Hematopoietic multipotent progenitor cell treated with erythropoietin and hydrocortisone succinate and interleukin-3 and kit ligand, for 17 days (in vitro differentiated cells): Measurements from ENCODE around the gene ZAR1.
"Not testable (repeated sequence)": the region's sequence is repeated elsewhere in the genome, so short reads cannot be mapped to it uniquely, and the experiment has no call there.

Experiments
- DNase-seq: peaks from one replicate; pipeline ENCODE4 v3.0.0-alpha.2; 2015; ENCODE audit warnings: low spot score

ZAR1 gene, protein sequence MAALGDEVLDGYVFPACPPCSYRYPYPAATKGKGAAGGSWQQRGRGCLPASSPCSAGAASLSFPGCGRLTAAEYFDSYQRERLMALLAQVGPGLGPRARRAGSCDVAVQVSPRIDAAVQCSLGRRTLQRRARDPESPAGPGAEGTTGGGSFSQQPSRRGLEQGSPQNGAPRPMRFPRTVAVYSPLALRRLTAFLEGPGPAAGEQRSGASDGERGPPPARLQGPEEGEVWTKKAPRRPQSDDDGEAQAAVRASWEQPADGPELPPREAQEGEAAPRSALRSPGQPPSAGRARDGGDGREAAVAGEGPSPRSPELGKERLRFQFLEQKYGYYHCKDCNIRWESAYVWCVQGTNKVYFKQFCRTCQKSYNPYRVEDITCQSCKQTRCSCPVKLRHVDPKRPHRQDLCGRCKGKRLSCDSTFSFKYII

DNA sequence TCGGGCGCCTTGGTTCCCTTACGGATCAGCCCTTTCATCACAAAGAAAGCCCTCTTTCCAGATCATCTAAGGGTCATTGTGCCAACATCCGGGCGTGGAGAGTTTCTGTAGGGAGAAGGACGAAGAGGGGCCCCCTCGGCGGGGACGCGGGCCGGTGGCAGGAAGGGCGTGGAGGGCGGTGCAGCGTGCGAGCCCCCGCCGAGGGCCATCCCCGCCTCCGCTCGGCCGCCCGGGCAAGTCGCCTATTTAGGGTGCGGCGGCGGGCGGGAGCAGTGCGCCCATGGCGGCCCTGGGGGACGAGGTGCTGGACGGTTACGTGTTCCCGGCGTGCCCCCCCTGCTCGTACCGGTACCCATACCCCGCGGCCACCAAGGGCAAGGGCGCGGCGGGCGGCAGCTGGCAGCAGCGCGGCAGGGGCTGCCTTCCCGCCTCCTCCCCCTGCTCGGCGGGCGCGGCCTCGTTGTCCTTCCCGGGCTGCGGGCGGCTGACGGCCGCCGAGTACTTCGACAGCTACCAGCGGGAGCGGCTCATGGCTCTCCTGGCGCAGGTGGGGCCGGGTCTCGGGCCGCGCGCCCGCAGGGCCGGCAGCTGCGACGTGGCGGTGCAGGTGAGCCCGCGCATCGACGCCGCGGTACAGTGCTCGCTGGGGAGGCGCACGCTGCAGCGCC, at the start of gene ZAR1:
Gene ZAR1 (plus strand): TSS at position 241 of the 668 bp plus-strand sequence. CDS start 40 bp downstream, at position 281.
- no peak for DNase-seq

- DNase-seq, result not testable (repeated sequence)
These were observed 49.1 kb upstream of the ZAR1 start for GRCh38 chr4:48440914-48441313.

- DNase-seq, result peak; percentile 34
These were observed 44.3 kb upstream of the ZAR1 start for GRCh38 chr4:48445704-48446103.

DNA sequence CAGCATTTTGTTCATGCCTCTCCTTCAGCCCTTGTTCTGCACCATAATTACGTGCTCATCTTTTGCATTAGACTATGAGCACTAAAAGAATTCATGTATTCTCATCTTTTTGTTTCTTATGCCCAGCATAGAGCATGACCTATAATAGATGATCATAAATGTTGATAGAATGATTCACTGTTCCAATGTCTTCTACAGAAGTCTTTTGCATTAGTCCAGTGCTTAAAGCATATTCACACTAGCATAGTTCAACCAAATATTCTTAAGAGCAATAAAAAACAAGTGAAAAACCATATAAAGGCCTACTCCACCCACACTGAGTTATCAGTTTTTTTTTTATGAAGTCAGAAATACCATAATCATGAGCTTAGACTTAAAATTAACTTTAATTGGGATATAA, 43.4 kb upstream of the ZAR1 start:
- DNase-seq, result no peak

GRCh38 chr4:48449151-48449550, 40.9 kb upstream of the ZAR1 start:
- DNase-seq, result no peak

GRCh38 chr4:48450740-48451139, 39.3 kb upstream of the ZAR1 start:
- no peak for DNase-seq

DNA sequence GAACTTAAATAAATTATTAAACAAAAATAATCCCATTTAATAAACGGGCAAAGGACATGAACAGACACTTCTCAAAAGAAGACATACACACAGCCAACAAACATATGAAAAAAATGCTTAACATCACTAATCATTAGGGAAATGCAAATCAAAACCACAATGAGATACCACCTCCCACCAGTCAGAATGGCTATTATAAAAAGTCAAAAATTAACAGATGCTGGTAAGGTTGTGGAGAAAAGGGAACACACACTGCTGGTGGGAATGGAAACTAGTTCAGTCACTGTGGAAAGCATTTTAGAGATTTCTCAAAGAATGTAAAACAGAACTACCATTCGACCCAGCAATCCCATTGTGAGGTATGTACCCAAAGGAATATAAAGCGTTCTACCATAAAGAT, 38.4 kb upstream of the ZAR1 start:
- DNase-seq, result not testable (repeated sequence)

DNA sequence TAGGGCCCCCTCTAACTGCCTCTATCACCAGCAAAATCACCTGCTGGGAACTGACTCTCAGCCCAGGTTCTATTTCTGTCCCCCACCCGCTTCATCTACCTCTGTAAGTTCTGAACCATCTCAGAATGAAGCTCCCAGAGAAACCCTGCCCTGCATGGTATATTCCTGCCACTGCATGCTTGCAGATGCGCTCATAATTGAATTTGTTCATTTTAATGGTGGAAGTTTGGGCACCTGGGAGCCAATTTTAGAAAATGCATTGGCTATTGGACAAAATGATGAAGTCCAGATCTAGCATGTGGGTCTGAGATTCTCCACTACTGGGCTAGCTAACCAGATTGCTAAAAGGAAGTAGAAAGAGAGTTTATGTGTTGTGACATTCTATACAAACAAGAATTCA, 35.5 kb upstream of the ZAR1 start:
- no peak for DNase-seq

DNA sequence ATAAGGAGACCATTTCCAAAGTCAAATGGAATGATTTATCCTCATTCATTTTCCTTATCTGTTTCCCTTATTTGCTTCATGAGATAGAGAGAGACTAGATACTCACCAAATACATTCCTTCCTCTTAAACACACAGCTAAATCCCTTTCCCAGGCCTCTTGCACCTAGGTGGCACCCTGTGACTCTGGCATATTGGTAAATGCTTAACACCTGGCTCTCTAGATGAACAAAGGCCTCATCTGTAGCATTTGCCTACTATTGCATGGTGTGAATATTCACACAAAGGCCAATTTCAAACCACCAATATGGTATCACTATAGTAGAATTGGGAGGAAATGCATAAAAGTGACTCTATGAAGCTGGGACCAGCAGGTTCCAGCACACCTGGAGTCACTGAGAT, 29.1 kb upstream of the ZAR1 start:
- no peak for DNase-seq

- no peak for DNase-seq
These were observed 27.7 kb upstream of the ZAR1 start for GRCh38 chr4:48462363-48462762.

DNA sequence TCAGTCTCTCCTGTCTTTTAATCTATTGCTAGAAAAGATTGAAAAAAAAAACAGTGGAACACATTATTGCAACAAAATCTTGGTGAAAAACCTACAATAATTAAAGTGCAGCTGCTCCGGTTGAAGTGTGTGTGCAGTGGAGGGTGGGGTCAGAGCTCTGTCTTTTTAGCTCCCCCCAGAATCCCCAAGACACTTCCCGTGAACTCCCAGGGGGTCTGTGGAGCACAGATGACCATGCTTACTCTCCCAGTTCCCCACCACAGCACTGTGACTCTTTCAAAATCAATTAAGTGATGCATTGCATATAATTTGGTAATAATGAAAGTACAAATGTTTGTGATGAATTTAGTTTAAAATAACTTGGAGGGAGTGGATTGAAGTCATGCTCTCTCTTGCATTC, 22.6 kb upstream of the ZAR1 start:
- DNase-seq, result no peak

- no peak for DNase-seq
These were observed 22.2 kb upstream of the ZAR1 start for GRCh38 chr4:48467891-48468290.

GRCh38 chr4:48470137-48470536, 19.9 kb upstream of the ZAR1 start:
- no peak for DNase-seq

- no peak for DNase-seq
These were observed 19.5 kb upstream of the ZAR1 start for GRCh38 chr4:48470570-48470969.

DNA sequence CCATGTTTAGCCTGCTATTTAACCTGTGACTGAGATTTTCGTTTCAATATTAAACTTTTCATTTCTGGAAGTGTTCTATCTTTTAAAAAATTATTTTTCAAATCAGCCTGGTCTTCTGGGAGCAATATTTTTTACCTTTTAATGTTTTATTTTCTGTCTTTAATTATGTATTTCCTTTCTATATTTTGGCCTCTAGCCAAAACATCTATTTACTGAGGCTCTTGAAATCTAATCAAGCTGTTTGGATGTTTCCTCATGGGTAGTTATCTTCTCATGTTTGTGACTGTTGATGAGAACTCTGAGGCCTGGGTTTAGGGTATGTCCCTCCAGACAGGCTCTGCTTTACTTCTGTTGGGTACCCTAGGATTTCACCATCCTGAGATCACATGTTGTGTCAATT, 17.3 kb upstream of the ZAR1 start:
- no peak for DNase-seq

- no peak for DNase-seq
These were observed 14.3 kb upstream of the ZAR1 start for GRCh38 chr4:48475770-48476169.

DNA sequence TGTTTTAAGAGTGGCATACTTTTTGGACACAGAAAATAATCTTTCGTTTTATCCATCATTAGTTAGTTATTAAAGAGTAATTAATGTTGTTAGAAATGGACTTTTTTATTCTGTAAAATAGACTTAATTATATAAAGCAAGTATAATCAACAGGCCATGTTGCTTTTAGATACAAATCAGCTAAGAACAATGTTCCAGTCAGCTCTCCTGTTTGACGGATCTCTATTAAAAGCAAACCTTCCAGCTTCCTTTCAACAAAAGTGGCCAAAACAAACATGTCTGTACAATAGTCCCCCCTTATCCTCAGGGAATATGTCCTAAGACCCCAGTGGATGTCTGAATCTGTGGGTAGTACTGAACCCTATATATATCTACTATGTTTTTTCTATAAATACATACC, 11.8 kb upstream of the ZAR1 start:
- DNase-seq, result no peak

GRCh38 chr4:48481581-48481980, 8.5 kb upstream of the ZAR1 start:
- no peak for DNase-seq

- no peak for DNase-seq
These were observed 6.9 kb upstream of the ZAR1 start, which contains the start of gene SLC10A4 for GRCh38 chr4:48483006-48483776. SLC10A4 (plus strand) TSS chr4:48483343; CDS start chr4:48483562, 219 bp downstream.

GRCh38 chr4:48483777-48484493, 6.1 kb upstream of the ZAR1 start:
- peak; percentile 41 for DNase-seq

- DNase-seq, result peak; percentile 34
These were observed 5.4 kb upstream of the ZAR1 start for GRCh38 chr4:48484494-48485168.

DNA sequence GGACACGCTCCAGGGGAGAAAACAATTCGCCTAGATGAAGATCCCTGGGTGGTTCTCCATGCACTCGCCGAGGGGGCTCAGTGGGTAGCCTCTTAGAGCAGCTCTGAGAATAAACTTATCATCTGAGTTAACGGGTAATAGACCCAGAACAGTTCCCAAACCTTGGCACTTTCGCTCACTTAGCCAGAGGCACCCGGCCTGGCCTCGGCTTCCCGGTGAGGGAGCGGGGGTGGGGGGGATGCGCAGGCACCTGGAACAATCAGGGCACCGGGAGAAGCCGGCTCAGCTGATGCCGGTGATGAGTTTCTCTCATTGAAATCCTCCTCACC, 405 bp upstream of the ZAR1 start:
- no peak for DNase-seq
